Breast epithelium (tissue), 3 donors: ENCODE measurements around the gene CSF2RB.

Experiments
- CTCF ChIP-seq, 3 donors: fragments of 450-650 bp; IDR thresholded peaks; one replicate each; pipeline ENCODE4 v1.5.1; 2016 to 2017; ENCODE audit warnings: antibody characterized with exemption in 3 of 3, mild to moderate bottlenecking in 3 of 3, moderate library complexity in 3 of 3
- POLR2A ChIP-seq: fragments of 450-650 bp; IDR thresholded peaks from one replicate; pipeline ENCODE4 v1.6.1; 2016; ENCODE audit warnings: antibody characterized with exemption, mild to moderate bottlenecking, moderate library complexity
- POLR2AphosphoS5 ChIP-seq, 3 donors: sonication (generic); formaldehyde crosslinking; IDR thresholded peaks; one replicate each; pipeline ENCODE4 v1.6.1; 2017; ENCODE audit warnings: antibody characterized with exemption in 3 of 3

GRCh38 chr22:36887162-36887561 is 26.3 kb upstream of the CSF2RB start:
- TF ChIP-seq CTCF (IDR thresholded peaks at IDR 0.05) (no peak), POLR2AphosphoS5 (IDR thresholded peaks at IDR 0.05) (no peak), POLR2A (no peak)
